ENCODE data around the gene TRMT112.

DNA sequence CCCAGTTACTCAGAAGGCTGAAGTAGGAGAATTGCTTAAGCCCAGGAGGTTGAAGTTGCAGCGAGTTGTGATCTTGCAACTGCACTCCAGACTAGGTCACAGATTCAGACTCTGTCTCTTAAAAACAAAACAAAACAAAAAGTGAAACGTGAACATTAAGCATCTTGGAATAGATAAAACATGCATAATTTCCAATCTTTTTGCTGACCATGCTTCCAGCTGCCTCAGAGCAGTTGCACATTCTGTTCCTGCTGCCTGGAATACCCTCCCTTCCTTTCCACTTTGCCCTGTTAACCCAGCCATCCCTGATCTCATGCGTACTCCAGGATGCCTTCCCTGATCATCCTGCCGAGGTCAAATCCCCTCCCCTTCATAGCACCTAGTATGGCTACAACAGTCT, 21.9 kb upstream of the TRMT112 start:
- TF ChIP-seq, protein P1, sequence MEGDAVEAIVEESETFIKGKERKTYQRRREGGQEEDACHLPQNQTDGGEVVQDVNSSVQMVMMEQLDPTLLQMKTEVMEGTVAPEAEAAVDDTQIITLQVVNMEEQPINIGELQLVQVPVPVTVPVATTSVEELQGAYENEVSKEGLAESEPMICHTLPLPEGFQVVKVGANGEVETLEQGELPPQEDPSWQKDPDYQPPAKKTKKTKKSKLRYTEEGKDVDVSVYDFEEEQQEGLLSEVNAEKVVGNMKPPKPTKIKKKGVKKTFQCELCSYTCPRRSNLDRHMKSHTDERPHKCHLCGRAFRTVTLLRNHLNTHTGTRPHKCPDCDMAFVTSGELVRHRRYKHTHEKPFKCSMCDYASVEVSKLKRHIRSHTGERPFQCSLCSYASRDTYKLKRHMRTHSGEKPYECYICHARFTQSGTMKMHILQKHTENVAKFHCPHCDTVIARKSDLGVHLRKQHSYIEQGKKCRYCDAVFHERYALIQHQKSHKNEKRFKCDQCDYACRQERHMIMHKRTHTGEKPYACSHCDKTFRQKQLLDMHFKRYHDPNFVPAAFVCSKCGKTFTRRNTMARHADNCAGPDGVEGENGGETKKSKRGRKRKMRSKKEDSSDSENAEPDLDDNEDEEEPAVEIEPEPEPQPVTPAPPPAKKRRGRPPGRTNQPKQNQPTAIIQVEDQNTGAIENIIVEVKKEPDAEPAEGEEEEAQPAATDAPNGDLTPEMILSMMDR (IDR thresholded peaks at IDR 0.05; ENCODE audit: low read length) = no peak
- TF ChIP-seq EZH2 (optimal IDR thresholded peaks at IDR 0.05; ENCODE audit: low read depth, low read length) = no peak
